DND-41 (cell line): ENCODE data around the gene ST6GALNAC4.
"Not testable (repeated sequence)": the region's sequence is repeated elsewhere in the genome, so short reads cannot be mapped to it uniquely, and the experiment has no call there.

ENCODE experiments used
- ATAC-seq: fragments of 200-7000 bp; cut with Tn5 transposase; 3 replicates; pipeline ENCODE4 v1.9.1; 2021; ENCODE audit warnings: low read depth; ENCODE audit not compliant: insufficient read depth
- DNase-seq: peaks from one replicate; pipeline ENCODE4 v3.0.0-alpha.2; 2020
- H2AFZ ChIP-seq: 2 replicates; pipeline ENCODE4 v1.6.0; 2012; ENCODE audit warnings: low read depth, low read length
- H3K27ac ChIP-seq: 2 replicates; pipeline ENCODE4 v1.5.1; 2012; ENCODE audit warnings: low read length, inconsistent platforms
- H3K27me3 ChIP-seq: fragments of 200-600 bp; sonication (generic); 2 replicates; pipeline ENCODE4 v1.6.0; 2012; ENCODE audit warnings: low read length, mild to moderate bottlenecking, inconsistent platforms; ENCODE audit not compliant: insufficient read depth, poor library complexity
- H3K36me3 ChIP-seq: 2 replicates; pipeline ENCODE4 v1.5.1; 2012; ENCODE audit warnings: low read length, inconsistent platforms; ENCODE audit not compliant: insufficient read depth
- H3K4me1 ChIP-seq: 2 replicates; pipeline ENCODE4 v1.5.1; 2012; ENCODE audit warnings: mild to moderate bottlenecking, low read length; ENCODE audit not compliant: insufficient read depth
- H3K4me2 ChIP-seq: 2 replicates; pipeline ENCODE4 v1.6.0; 2012; ENCODE audit warnings: mild to moderate bottlenecking, moderate library complexity, low read length, inconsistent platforms; ENCODE audit not compliant: insufficient read depth
- H3K4me3 ChIP-seq, 2 experiments: fragments of 200-600 bp in 1 of 2; shearing (Covaris generic) in 1 of 2; 2 replicates each; pipeline ENCODE4 v1.5.1; 2012 to 2016; ENCODE audit warnings: inconsistent platforms in 2 of 2, low read length in 2 of 2, mild to moderate bottlenecking in 2 of 2, low read depth in 1 of 2, moderate library complexity in 1 of 2
- H3K79me2 ChIP-seq: 2 replicates; pipeline ENCODE4 v1.6.0; 2012; ENCODE audit warnings: low read length, inconsistent platforms; ENCODE audit not compliant: insufficient read depth
- H3K9ac ChIP-seq: 2 replicates; pipeline ENCODE4 v1.6.0; 2012; ENCODE audit warnings: low read depth, mild to moderate bottlenecking, inconsistent platforms, low read length, moderate library complexity
- H3K9me3 ChIP-seq: 2 replicates; pipeline ENCODE4 v1.5.1; 2012; ENCODE audit warnings: low read length, moderate library complexity, mild to moderate bottlenecking, inconsistent platforms; ENCODE audit not compliant: insufficient read depth, severe bottlenecking
- H4K20me1 ChIP-seq: 2 replicates; pipeline ENCODE4 v1.6.0; 2012; ENCODE audit warnings: low read length; ENCODE audit not compliant: insufficient read depth
- CTCF ChIP-seq: IDR thresholded peaks from 2 replicates; pipeline ENCODE4 v1.5.1; 2012; ENCODE audit warnings: borderline replicate concordance, low read length, moderate library complexity, mild to moderate bottlenecking; ENCODE audit not compliant: poor library complexity, severe bottlenecking; ENCODE audit errors: extremely low read depth
- EZH2 ChIP-seq: IDR thresholded peaks from 3 replicates; pipeline ENCODE4 v1.6.1; 2012; ENCODE audit warnings: borderline replicate concordance, low read depth, mild to moderate bottlenecking, moderate library complexity, low read length, inconsistent platforms; ENCODE audit not compliant: severe bottlenecking

ST6GALNAC4 gene

GRCh38 chr9:127872369-127873222 lies 44.2 kb downstream of the ST6GALNAC4 start:
- no peak for ATAC-seq
- no peak overlapping the region for H2AFZ ChIP-seq
- H3K4me2 ChIP-seq, result no peak overlapping the region
- no peak overlapping the region for H3K9ac ChIP-seq
- no peaks in the 10 kb centered on the region for H3K9me3 ChIP-seq
- no peaks in the 10 kb centered on the region for H3K27me3 ChIP-seq
- no peaks in the 10 kb centered on the region for H3K36me3 ChIP-seq
- no peaks in the 10 kb centered on the region for H3K4me1 ChIP-seq
- DNase-seq, result no peak
- H3K79me2 ChIP-seq, result no peaks in the 10 kb centered on the region
- TF ChIP-seq CTCF (no peak), EZH2 (no peak)
- H4K20me1 ChIP-seq, result no peaks in the 10 kb centered on the region; the same call in 1 of the 2 replicates
- H3K27ac ChIP-seq, result no peak overlapping the region
- no peak overlapping the region for H3K4me3 ChIP-seq

- H3K27ac ChIP-seq, result no peak overlapping the region
- ATAC-seq (no peak), DNase-seq (no peak)
- no peak overlapping the region for H3K4me2 ChIP-seq
- no peaks in the 10 kb centered on the region for H3K27me3 ChIP-seq
- H4K20me1 ChIP-seq, result no peaks in the 10 kb centered on the region; the same call in 1 of the 2 replicates
- no peaks in the 10 kb centered on the region for H3K36me3 ChIP-seq
- H3K9me3 ChIP-seq, result no peaks in the 10 kb centered on the region
- no peak overlapping the region for H3K9ac ChIP-seq
- H3K4me3 ChIP-seq, result no peak overlapping the region
- TF ChIP-seq CTCF (no peak), EZH2 (no peak)
- no peaks in the 10 kb centered on the region for H3K4me1 ChIP-seq
- H3K79me2 ChIP-seq, result no peaks in the 10 kb centered on the region
- no peak overlapping the region for H2AFZ ChIP-seq
Measured at GRCh38 chr9:127871531-127871930, 45.3 kb downstream of the ST6GALNAC4 start.

- H3K9ac ChIP-seq, result no peak overlapping the region
- no peaks in the 10 kb centered on the region for H3K79me2 ChIP-seq
- no peaks in the 10 kb centered on the region for H3K4me1 ChIP-seq
- ATAC-seq (no peak), DNase-seq (no peak)
- H3K4me3 ChIP-seq, result no peak overlapping the region
- H3K36me3 ChIP-seq, result no peaks in the 10 kb centered on the region
- H3K27ac ChIP-seq, result no peak overlapping the region
- H3K27me3 ChIP-seq, result no peaks in the 10 kb centered on the region
- H3K9me3 ChIP-seq, result no peaks in the 10 kb centered on the region
- no peaks in the 10 kb centered on the region; the same call in 1 of the 2 replicates for H4K20me1 ChIP-seq
- no peak for TF ChIP-seq CTCF
- TF ChIP-seq EZH2, result no peak
- H3K4me2 ChIP-seq, result no peak overlapping the region
- H2AFZ ChIP-seq, result no peak overlapping the region
Measured at GRCh38 chr9:127870887-127871286, 46.0 kb downstream of the ST6GALNAC4 start.

- not testable (repeated sequence) for H3K27ac ChIP-seq, H3K4me3 ChIP-seq, H3K4me1 ChIP-seq, ATAC-seq, H3K27me3 ChIP-seq, H3K36me3 ChIP-seq, DNase-seq, H3K9me3 ChIP-seq, H4K20me1 ChIP-seq, H3K9ac ChIP-seq, H2AFZ ChIP-seq, H3K79me2 ChIP-seq, H3K4me2 ChIP-seq
Measured at GRCh38 chr9:127870153-127870491, 46.7 kb downstream of the ST6GALNAC4 start.
